Activated CD4-positive, alpha-beta T cell treated with anti-CD3 and anti-CD28 coated beads, Interleukin-2, amount 50 U/mL, for 1 hour (primary cell): ENCODE results near the gene PTPN21.

Source experiments
- DNase-seq: peaks from one replicate; pipeline ENCODE4 v3.0.0-alpha.2; 2020

The PTPN21 gene

DNA sequence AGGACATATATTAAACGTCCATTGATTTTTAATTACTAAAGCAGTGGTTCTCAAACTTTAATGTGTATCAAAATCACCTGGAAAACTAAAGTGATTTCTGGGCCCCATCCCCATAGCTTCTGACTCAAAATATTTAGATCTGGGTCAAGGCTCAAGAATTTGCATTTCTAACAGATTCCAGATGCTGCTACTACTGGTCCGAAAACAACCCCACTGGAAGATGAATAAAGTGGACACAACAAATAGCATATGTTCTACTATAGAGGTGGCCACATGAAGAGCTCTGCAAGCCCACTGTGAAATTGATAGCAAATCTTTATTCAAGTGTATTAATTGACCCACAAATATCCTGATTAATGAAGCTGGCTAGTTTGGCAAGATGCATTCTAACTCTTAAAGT lies 99.9 kb downstream of the PTPN21 start:
- no peak for DNase-seq

DNA sequence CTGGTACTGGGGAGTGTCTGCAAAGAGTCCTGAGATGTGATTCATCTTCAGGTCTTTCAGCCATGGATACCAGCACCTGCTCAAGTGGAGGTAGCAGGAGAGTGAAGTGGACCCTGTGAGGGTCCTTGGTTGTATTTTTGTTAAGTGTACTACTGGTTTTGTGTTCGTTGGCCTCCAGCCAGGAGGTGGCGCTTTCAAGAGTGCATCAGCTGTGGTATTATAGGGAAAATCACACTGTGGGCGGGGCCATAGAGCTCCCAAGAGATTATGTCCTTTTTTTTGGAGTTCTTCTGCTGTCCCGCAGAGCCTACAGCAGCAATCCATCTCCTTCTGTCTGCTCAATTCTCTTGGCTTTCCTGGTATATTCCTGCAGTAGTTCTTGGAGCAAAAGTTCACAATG lies 102.6 kb downstream of the PTPN21 start:
- no peak for DNase-seq

DNA sequence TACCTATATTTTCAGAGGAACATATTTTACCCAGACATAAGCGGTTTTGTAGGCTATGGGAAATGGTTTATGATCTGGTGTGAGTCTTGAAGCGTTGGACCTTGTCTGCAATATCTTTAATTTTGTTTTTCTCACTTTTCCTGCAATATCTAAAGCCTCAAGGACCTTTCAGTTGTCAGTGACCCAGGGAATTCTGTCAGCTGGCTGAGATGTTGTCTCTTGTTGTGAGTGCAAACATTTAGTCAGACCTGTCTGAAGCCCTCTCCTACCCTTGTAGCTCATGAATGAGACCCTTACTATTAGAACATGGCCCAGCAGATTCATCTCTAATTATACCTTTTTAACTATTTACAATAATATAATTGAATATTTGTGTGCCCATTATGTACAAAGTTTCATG lies 115.7 kb downstream of the PTPN21 start:
- DNase-seq: no peak

DNA sequence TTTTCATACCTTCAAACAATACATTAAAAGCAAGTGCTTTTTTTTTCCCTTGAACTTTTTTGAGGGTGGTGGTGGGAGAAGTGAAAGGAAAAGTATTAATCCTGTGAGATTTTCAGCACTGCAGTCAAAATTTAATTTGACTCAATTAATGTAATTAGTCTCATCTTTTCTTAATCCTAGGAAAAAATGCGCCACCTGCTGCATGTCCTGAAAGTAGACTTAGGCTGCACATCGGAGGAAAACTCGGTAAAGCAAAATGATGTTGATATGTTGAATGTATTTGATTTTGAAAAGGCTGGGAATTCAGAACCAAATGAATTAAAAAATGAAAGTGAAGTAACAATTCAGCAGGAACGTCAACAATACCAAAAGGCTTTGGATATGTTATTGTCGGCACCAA lies 117.1 kb downstream of the PTPN21 start:
- no peak for DNase-seq

DNA sequence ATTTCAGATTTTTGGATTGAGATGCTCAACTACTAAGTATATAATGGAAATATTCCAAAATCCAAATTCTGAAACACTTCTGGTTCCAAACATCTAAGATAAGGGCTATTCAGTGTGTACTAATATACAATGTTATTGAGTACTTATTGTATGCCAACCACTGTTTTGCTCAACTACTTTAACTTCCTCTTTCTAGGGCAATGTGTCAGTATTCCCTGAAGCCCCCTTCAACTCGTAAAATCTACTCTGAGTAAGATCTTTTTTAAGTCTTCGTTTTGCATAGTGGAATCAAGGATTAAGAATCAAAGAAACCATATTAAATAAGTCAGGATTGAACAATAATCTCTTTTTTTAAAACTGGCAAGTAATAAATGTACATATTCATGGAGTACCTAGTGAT lies 123.8 kb downstream of the PTPN21 start:
- DNase-seq: no peak

DNA sequence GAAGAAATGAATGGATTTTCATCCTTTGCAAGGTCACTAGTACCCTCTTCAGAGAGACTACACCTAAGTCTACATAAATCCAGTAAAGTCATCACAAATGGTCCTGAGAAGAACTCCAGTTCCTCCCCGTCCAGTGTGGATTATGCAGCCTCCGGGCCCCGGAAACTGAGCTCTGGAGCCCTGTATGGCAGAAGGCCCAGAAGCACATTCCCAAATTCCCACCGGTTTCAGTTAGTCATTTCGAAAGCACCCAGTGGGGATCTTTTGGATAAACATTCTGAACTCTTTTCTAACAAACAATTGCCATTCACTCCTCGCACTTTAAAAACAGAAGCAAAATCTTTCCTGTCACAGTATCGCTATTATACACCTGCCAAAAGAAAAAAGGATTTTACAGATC lies 128.5 kb downstream of the PTPN21 start:
- DNase-seq: no peak

DNA sequence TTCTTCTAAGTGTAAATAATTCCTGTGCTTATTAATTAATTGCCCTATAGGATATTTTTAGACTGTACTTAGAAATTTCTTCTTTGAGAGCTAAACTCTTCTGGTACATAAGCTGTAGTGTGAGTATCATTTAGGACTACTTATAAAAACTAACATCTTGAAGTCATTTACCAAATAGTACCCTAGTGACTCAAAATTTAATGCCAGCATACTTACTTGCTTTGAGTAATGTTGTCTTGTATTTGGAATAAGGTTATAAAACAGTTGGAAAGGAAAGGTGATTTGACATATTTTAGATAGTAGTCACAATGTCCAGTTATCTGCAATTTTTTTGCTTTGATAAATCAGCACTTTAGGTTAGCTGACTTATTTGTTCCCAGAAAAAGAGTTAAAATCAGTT lies 130.2 kb downstream of the PTPN21 start:
- no peak for DNase-seq

DNA sequence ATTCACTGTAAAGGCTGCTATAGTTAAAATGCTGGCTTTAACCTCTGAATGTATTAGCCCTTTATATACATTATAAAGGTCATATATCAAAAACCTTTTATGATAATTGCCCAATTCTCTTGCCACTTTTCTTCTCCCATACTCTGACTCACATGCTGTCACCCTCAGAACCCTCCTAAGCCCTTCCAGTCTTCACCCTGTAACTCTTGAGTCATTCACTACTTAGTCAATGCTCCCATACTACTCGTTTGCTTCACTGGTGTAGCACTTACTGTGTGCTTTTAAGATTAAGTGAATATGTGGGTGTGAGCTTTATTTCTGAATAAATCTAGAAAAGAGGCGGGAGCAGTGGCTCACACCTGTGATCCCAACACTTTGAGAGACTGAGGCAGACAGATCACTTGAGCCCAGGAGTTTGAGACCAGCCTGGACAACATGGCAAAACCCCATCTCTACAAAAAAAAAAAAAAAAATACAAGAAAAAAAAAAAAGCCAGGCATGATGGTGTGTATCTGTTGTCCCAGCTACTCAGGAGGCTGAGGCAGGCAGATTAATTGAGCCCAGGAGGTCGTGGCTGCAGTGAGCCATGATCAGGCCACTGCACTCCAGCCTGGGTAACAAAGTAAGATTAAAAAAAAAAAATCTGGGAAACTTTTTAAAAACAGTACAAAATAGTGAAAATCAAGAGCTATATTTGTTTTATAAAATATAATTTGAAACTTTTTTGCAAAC lies 131.7 kb downstream of the PTPN21 start:
- DNase-seq: no peak

DNA sequence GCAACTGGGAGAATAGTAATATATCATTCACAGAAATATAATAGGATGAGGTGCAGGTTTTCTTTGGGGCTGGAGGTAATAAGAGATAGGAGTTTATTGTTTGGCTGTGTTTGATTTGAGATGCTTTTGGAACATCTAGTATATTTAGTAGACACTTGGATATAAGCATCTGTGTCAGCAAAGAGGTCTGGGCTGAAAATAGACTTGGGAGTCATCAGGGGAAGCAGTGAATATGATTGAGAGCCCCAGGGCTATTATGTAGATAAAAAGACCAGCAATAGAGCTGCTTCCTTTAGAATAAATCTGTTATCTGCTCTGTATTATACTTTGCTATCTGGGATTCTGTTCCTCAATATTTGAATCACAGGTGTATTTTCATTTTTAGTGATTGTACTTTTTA lies 132.8 kb downstream of the PTPN21 start:
- DNase-seq: no peak

DNA sequence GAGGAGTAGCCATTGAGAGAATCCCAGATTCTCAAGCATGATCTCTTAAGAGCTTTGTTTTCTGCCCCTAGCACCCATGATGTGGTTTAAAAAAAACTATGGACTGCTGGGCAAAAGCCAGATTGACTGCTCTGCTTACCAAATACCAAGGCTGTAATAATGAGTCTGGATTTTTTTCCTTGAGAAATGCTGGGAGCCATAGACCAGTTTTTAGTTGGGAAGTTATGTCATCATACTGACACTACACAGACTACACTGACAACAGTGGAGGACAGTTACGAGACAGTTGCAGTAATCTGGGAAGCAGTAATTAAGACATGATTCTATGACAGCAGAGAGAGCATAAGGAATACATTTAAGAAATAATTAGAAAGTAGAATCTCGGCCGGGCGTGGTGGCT lies 133.5 kb downstream of the PTPN21 start:
- no peak for DNase-seq

DNA sequence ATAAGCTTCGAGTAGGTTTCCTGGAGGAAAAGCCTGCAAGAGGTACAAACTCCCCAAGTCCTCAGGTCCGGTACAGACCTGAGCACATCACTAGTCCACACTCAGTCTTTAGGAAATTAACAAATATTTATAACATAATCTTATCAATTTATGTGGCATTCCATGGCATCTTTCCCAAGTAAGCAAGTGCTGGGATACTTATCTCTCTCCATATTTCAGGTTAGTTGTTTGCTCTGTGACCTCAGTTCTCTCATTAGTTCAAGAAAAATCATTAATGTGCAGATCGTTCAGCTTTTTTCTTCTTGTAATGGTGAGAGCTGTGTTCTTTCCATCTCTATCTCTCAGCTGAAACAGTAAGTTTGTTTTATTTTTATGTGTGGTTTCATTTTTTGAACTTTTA lies 134.6 kb downstream of the PTPN21 start:
- no peak for DNase-seq

DNA sequence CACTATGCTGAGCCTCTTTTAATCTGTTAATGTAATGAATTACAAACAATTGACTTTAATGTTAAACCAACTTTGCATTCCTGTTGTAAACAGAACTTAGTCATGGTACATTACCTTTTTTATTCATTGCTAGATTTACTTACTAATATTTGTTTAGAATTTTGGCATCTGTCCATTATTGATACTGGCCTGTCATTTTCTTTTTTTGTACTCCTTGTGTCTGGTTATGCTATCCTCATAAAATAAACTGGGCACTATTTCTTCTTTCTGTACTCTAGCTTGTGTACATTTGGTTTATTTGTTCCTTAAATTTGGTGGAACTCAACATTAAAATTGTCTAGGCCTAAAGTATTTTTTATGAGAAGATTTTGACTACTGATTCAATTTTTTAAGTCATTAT lies 137.2 kb downstream of the PTPN21 start:
- no peak for DNase-seq
